Posterior cingulate gyrus (tissue), 11 donors: ENCODE data around the gene ADAMTS13.

Source experiments
- DNase-seq, 10 donors: peaks; one replicate each; pipeline versions ENCODE4 v3.0.0 to v3.0.0-alpha.2; 2020 to 2021; ENCODE audit warnings: mixed read lengths in 3 of 10
- intact Hi-C: fragments of 100-400 bp; cut with DNase I; formaldehyde crosslinking; loops from one replicate; pipeline ENCODE4 v1.15.1; 2023

Gene ADAMTS13

GRCh38 chr9:133495327-133496293 is 73.4 kb downstream of the ADAMTS13 start:
- DNase-seq: peak in 2 of 10 donors; percentile 6 to 28

GRCh38 chr9:133496861-133497842 is 75.0 kb downstream of the ADAMTS13 start:
- DNase-seq: peak in 4 of 10 donors; percentile 2 to 81 (median 52)
- intact Hi-C loops: no loop called here

More at GRCh38 chr9:133495327-133496293, 73.4 kb downstream of the ADAMTS13 start:
- intact Hi-C loops: no loop called here

- peak in 4 of 10 donors; percentile 3 to 74 (median 55) for DNase-seq
- intact Hi-C loops: no loop called here
Observed at GRCh38 chr9:133499132-133499891, 77.1 kb downstream of the ADAMTS13 start.

GRCh38 chr9:133499892-133500270 is 77.7 kb downstream of the ADAMTS13 start:
- intact Hi-C loops: no loop called here

GRCh38 chr9:133502112-133502511 is 79.9 kb downstream of the ADAMTS13 start:
- DNase-seq: no peak
- intact Hi-C loops: no loop called here

More at GRCh38 chr9:133499892-133500270, 77.7 kb downstream of the ADAMTS13 start:
- peak in 2 of 10 donors; percentile 58 to 72 for DNase-seq

- intact Hi-C loops: no loop called here
- DNase-seq: peak in 3 of 10 donors; percentile 12 to 31 (median 20)
Observed at GRCh38 chr9:133505186-133505830, 83.1 kb downstream of the ADAMTS13 start.

- DNase-seq: peak in 4 of 10 donors; percentile 3 to 67 (median 53)
- intact Hi-C loops: no loop called here
Observed at GRCh38 chr9:133505901-133506652, 83.9 kb downstream of the ADAMTS13 start.

- DNase-seq: peak in 3 of 10 donors; percentile 64 to 69 (median 67)
- intact Hi-C loops: no loop called here
Observed at GRCh38 chr9:133506653-133507038, 84.5 kb downstream of the ADAMTS13 start.

- intact Hi-C loops: no loop called here
- peak in 3 of 10 donors; percentile 53 to 74 (median 62) for DNase-seq
Observed at GRCh38 chr9:133507246-133507965, 85.2 kb downstream of the ADAMTS13 start.

GRCh38 chr9:133508046-133508445 is 85.9 kb downstream of the ADAMTS13 start:
- intact Hi-C loops: no loop called here
- DNase-seq: peak in 3 of 10 donors; percentile 20 to 76 (median 50)
